MCF 10A (cell line): ENCODE data around the gene SMIM9. TPM values are rescaled to one million over a fixed set of nuclear protein-coding genes. Genes with fewer than 3 reads are reported as not detected.

ENCODE experiments used
- BruUV-seq: library from RNA; stranded (reverse); fragments of 400-500 nt; replicated peaks from 2 replicates; lab custom pipeline; 2021; lab: Mats Ljungman, UMichigan
- CTCF ChIA-PET: fragments of 300-600 bp; sonication (Branson Sonifier 250); formaldehyde crosslinking; extraction: SDS; loops from one replicate; lab custom pipeline; 2021; ENCODE audit warnings: antibody characterized with exemption, inconsistent platforms; lab: Yijun Ruan, JAX
- POLR2A ChIA-PET: fragments of 300-600, 350-650 bp; sonication (Branson Sonifier 250); formaldehyde crosslinking; extraction: SDS; loops from one replicate; lab custom pipeline; 2020; ENCODE audit warnings: antibody characterized with exemption, inconsistent platforms; lab: Yijun Ruan, JAX
- DNase-seq: peaks from one replicate; pipeline ENCODE4 v3.0.0-alpha.2; 2018; ENCODE audit not compliant: unreplicated experiment
- H3K27ac Mint-ChIP-seq: one replicate; pipeline ENCODE4 v1.8.0; 2022; ENCODE audit warnings: mild to moderate bottlenecking, low read depth, mixed read lengths; ENCODE audit not compliant: unreplicated experiment
- H3K27me3 Mint-ChIP-seq: one replicate; pipeline ENCODE4 v1.8.0; 2022; ENCODE audit warnings: mixed read lengths; ENCODE audit not compliant: insufficient read depth, unreplicated experiment
- H3K36me3 Mint-ChIP-seq: one replicate; pipeline ENCODE4 v1.8.0; 2022; ENCODE audit warnings: mild to moderate bottlenecking, moderate library complexity, mixed read lengths; ENCODE audit not compliant: insufficient read depth, unreplicated experiment
- H3K4me1 Mint-ChIP-seq: one replicate; pipeline ENCODE4 v1.8.0; 2022; ENCODE audit warnings: mixed read lengths; ENCODE audit not compliant: insufficient read depth, unreplicated experiment
- H3K4me3 Mint-ChIP-seq: one replicate; pipeline ENCODE4 v1.8.0; 2022; ENCODE audit warnings: mild to moderate bottlenecking, moderate library complexity, mixed read lengths; ENCODE audit not compliant: unreplicated experiment
- H3K9me3 Mint-ChIP-seq: one replicate; pipeline ENCODE4 v1.8.0; 2022; ENCODE audit warnings: mixed read lengths; ENCODE audit not compliant: unreplicated experiment
- intact Hi-C: fragments of 100-400 bp; cut with micrococcal nuclease; formaldehyde crosslinking; loops from 2 replicates; pipeline ENCODE4 v1.14.1; 2022
- total RNA-seq: library from RNA; stranded (reverse); gene quantifications from 2 replicates; pipeline ENCODE4 v1.2.3, GENCODE V29; 2022
- TF ChIP-seq, protein P1 (sequence below): fragments of 200-600 bp; IDR thresholded peaks from one replicate; pipeline ENCODE4 v1.8.0; 2022; ENCODE audit warnings: antibody characterized with exemption, mild to moderate bottlenecking; ENCODE audit not compliant: unreplicated experiment

Gene SMIM9
- total RNA-seq, 1 experiment from 2014 or later: not detected

GRCh38 chrX:154805696-154806091, 28.8 kb downstream of the SMIM9 start:
- Mint-ChIP-seq H3K27ac (peak overlapping the region; percentile 85), H3K36me3 (no peaks in the 10 kb centered on the region), H3K4me1 (peaks cover 6% of the 10 kb centered on the region), H3K4me3 (peak overlapping the region; percentile 80), H3K27me3 (no peaks in the 10 kb centered on the region), H3K9me3 (peaks cover 10% of the 10 kb centered on the region)
- CTCF ChIA-PET: interaction anchor here (0.6 to 1.4 kb wide), 3 partner anchors 17 to 41 kb away, joined by 3 to 5 read pairs (median 4); no protein-coding TSS in a partner anchor
- intact Hi-C loops: loop anchor here (2.0 kb wide), 1 partner anchor 43 kb away; the partner anchor contains the start of gene DKC1
- peak; percentile 55 for DNase-seq
- TF ChIP-seq, protein P1, sequence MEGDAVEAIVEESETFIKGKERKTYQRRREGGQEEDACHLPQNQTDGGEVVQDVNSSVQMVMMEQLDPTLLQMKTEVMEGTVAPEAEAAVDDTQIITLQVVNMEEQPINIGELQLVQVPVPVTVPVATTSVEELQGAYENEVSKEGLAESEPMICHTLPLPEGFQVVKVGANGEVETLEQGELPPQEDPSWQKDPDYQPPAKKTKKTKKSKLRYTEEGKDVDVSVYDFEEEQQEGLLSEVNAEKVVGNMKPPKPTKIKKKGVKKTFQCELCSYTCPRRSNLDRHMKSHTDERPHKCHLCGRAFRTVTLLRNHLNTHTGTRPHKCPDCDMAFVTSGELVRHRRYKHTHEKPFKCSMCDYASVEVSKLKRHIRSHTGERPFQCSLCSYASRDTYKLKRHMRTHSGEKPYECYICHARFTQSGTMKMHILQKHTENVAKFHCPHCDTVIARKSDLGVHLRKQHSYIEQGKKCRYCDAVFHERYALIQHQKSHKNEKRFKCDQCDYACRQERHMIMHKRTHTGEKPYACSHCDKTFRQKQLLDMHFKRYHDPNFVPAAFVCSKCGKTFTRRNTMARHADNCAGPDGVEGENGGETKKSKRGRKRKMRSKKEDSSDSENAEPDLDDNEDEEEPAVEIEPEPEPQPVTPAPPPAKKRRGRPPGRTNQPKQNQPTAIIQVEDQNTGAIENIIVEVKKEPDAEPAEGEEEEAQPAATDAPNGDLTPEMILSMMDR: no peak
- BruUV-seq: no TSS peak
- POLR2A ChIA-PET: interaction anchor here (0.7 to 3.7 kb wide), 9 partner anchors 9 to 110 kb away, joined by 3 to 45 read pairs (median 4); partner anchors contain the start of gene DKC1

GRCh38 chrX:154804957-154805695, 29.3 kb downstream of the SMIM9 start, which contains the start of gene MPP1:
Gene MPP1, minus strand, starts transcription at chrX:154805485. Its CDS starts 112 bp downstream, at chrX:154805373.
- no peaks in the 10 kb centered on the region for H3K36me3 Mint-ChIP-seq
- ChIA-PET POLR2A (interaction anchor here (0.6 to 3.7 kb wide), 14 partner anchors 8 to 264 kb away, joined by 3 to 45 read pairs (median 4); partner anchors contain the start of gene DKC1), CTCF (interaction anchor here (0.6 to 1.4 kb wide), 7 partner anchors 17 to 201 kb away, joined by 3 to 5 read pairs (median 3); no protein-coding TSS in a partner anchor)
- intact Hi-C loops: loop anchor here (2.0 kb wide), 1 partner anchor 42 kb away; the partner anchor contains the start of gene DKC1
- TF ChIP-seq, protein P1: no peak
- TSS peak; percentile 32 for BruUV-seq
- peaks cover 10% of the 10 kb centered on the region for H3K9me3 Mint-ChIP-seq
- peaks cover 8% of the 10 kb centered on the region for H3K4me1 Mint-ChIP-seq
- no peaks in the 10 kb centered on the region for H3K27me3 Mint-ChIP-seq
- peak within 1 kb of the TSS; percentile 85 for H3K27ac Mint-ChIP-seq
- DNase-seq: peak; percentile 71
- peak within 1 kb of the TSS; percentile 80 for H3K4me3 Mint-ChIP-seq

GRCh38 chrX:154804261-154804956, 30.1 kb downstream of the SMIM9 start:
- BruUV-seq: no TSS peak
- intact Hi-C loops: loop anchor here (2.0 kb wide), 1 partner anchor 42 kb away; the partner anchor contains the start of gene DKC1
- ChIA-PET POLR2A (interaction anchor here (0.6 to 3.7 kb wide), 6 partner anchors 17 to 42 kb away, joined by 3 to 45 read pairs (median 4); partner anchors contain the start of gene DKC1), CTCF (interaction anchor here (0.6 to 1.4 kb wide), 5 partner anchors 33 to 200 kb away, joined by 3 to 5 read pairs (median 3); no protein-coding TSS in a partner anchor)
- DNase-seq: no peak
- TF ChIP-seq, protein P1: no peak
- no peak overlapping the region for H3K27ac Mint-ChIP-seq
- peaks cover 15% of the 10 kb centered on the region for H3K4me1 Mint-ChIP-seq
- no peaks in the 10 kb centered on the region for H3K36me3 Mint-ChIP-seq
- peaks cover 10% of the 10 kb centered on the region for H3K9me3 Mint-ChIP-seq
- H3K27me3 Mint-ChIP-seq: no peaks in the 10 kb centered on the region
- H3K4me3 Mint-ChIP-seq: peak overlapping the region; percentile 80
